Measurements from ENCODE around the gene AOPEP.
"Not testable (repeated sequence)": the region's sequence is repeated elsewhere in the genome, so short reads cannot be mapped to it uniquely, and the experiment has no call there.

AOPEP gene

GRCh38 chr9:94932652-94933510, 206.4 kb downstream of the AOPEP start:
- no peak for DNase-seq (ENCODE audit: low read depth in 2 of 2)

GRCh38 chr9:94933511-94933828, 207.0 kb downstream of the AOPEP start:
- no peak for DNase-seq (ENCODE audit: low read depth in 2 of 2)

GRCh38 chr9:94934816-94935328, 208.4 kb downstream of the AOPEP start:
- no peak for DNase-seq (ENCODE audit: low read depth in 2 of 2)

- DNase-seq (ENCODE audit: low read depth in 2 of 2), result no peak
Measured at GRCh38 chr9:94935396-94935795, 208.9 kb downstream of the AOPEP start.

GRCh38 chr9:94936419-94936818, 209.9 kb downstream of the AOPEP start:
- DNase-seq (ENCODE audit: low read depth in 2 of 2), result no peak

- no peak for DNase-seq (ENCODE audit: low read depth in 2 of 2)
Measured at GRCh38 chr9:94937214-94937903, 210.9 kb downstream of the AOPEP start.

- no peak for DNase-seq (ENCODE audit: low read depth in 2 of 2)
Measured at GRCh38 chr9:94938384-94938783, 211.9 kb downstream of the AOPEP start.

- not testable (repeated sequence) for DNase-seq (ENCODE audit: low read depth in 2 of 2)
Measured at GRCh38 chr9:94940296-94940695, 213.8 kb downstream of the AOPEP start.

GRCh38 chr9:94941211-94941875, 214.8 kb downstream of the AOPEP start:
- DNase-seq (ENCODE audit: low read depth in 2 of 2), result no peak

GRCh38 chr9:94944626-94945025, 218.1 kb downstream of the AOPEP start:
- DNase-seq (ENCODE audit: low read depth in 2 of 2), result no peak

- DNase-seq (ENCODE audit: low read depth in 2 of 2), result no peak
Measured at GRCh38 chr9:94945197-94946144, 219.0 kb downstream of the AOPEP start.

- no peak for DNase-seq (ENCODE audit: low read depth in 2 of 2)
Measured at GRCh38 chr9:94946256-94946655, 219.8 kb downstream of the AOPEP start.

- no peak for DNase-seq (ENCODE audit: low read depth in 2 of 2)
Measured at GRCh38 chr9:94948567-94949235, 222.2 kb downstream of the AOPEP start.

- DNase-seq (ENCODE audit: low read depth in 2 of 2), result no peak
Measured at GRCh38 chr9:94949370-94949769, 222.9 kb downstream of the AOPEP start.

GRCh38 chr9:94950040-94950578, 223.6 kb downstream of the AOPEP start:
- DNase-seq (ENCODE audit: low read depth in 2 of 2), result no peak

- no peak for DNase-seq (ENCODE audit: low read depth in 2 of 2)
Measured at GRCh38 chr9:94950579-94951323, 224.3 kb downstream of the AOPEP start.

- no peak for DNase-seq (ENCODE audit: low read depth in 2 of 2)
Measured at GRCh38 chr9:94951324-94952135, 225.0 kb downstream of the AOPEP start.

- no peak for DNase-seq (ENCODE audit: low read depth in 2 of 2)
Measured at GRCh38 chr9:94952565-94953373, 226.3 kb downstream of the AOPEP start.
